ENCODE measurements around the gene PSIP1. TPM values are rescaled to one million over a fixed set of nuclear protein-coding genes. Genes with fewer than 3 reads are reported as not detected.
"Not testable (repeated sequence)": the region's sequence is repeated elsewhere in the genome, so short reads cannot be mapped to it uniquely, and the experiment has no call there.

Gene PSIP1
- total RNA-seq, 4 donors from 2014 or later, result 11.7 to 21.3 (median 12.5) TPM

GRCh38 chr9:15433661-15434060, 77.1 kb downstream of the PSIP1 start:
- no peak overlapping the region for H3K4me3 ChIP-seq
- ATAC-seq (no peak), DNase-seq (no peak)
- no peak overlapping the region for H3K27ac ChIP-seq
- no peaks in the 10 kb centered on the region for H3K9me3 ChIP-seq
- peaks cover 0 to 14% of the 10 kb centered on the region in 2 donors for H3K36me3 ChIP-seq
- H3K4me1 ChIP-seq, result no peaks in the 10 kb centered on the region
- TF ChIP-seq CTCF (IDR thresholded peaks at IDR 0.05 in 4 of 5, conservative IDR thresholded peaks at IDR 0.05 in 1 of 5), result no peak
- no peak for TF ChIP-seq POLR2A (IDR thresholded peaks at IDR 0.05)
- intact Hi-C loops (cut with DNase I; ENCODE audit: low total_unique reads), result no loop called here
- in situ Hi-C loops (cut with MboI; ENCODE audit: low sequenced_read_pairs in 4 of 4), result loop anchor here in 1 of 4 donors (10.0 kb wide), 1 partner anchor 139 kb away; no protein-coding TSS in a partner anchor
- H3K27me3 ChIP-seq, result no peaks in the 10 kb centered on the region

- intact Hi-C loops (cut with DNase I; ENCODE audit: low total_unique reads), result no loop called here
- in situ Hi-C loops (cut with MboI; ENCODE audit: low sequenced_read_pairs in 4 of 4), result loop anchor here in 1 of 4 donors (10.0 kb wide), 1 partner anchor 138 kb away; no protein-coding TSS in a partner anchor
- no peak for DNase-seq
- Histone ChIP-seq H3K4me3 (no peak overlapping the region), H3K4me1 (no peaks in the 10 kb centered on the region), H3K27me3 (no peaks in the 10 kb centered on the region), H3K9me3 (no peaks in the 10 kb centered on the region), H3K36me3 (peaks cover 0 to 14% of the 10 kb centered on the region in 2 donors), H3K27ac (no peak overlapping the region)
- TF ChIP-seq POLR2A (IDR thresholded peaks at IDR 0.05) (no peak), CTCF (IDR thresholded peaks at IDR 0.05 in 4 of 5, conservative IDR thresholded peaks at IDR 0.05 in 1 of 5) (no peak)
- no peak for ATAC-seq
Observed at GRCh38 chr9:15433191-15433590, 77.6 kb downstream of the PSIP1 start.

- peaks cover 0 to 21% of the 10 kb centered on the region in 2 donors for H3K36me3 ChIP-seq
- H3K9me3 ChIP-seq, result no peaks in the 10 kb centered on the region
- TF ChIP-seq POLR2A (IDR thresholded peaks at IDR 0.05) (no peak), CTCF (IDR thresholded peaks at IDR 0.05 in 4 of 5, conservative IDR thresholded peaks at IDR 0.05 in 1 of 5) (no peak)
- no peak overlapping the region for H3K27ac ChIP-seq
- no peak overlapping the region for H3K4me3 ChIP-seq
- ATAC-seq (no peak), DNase-seq (no peak)
- no peaks in the 10 kb centered on the region for H3K4me1 ChIP-seq
- in situ Hi-C loops (cut with MboI; ENCODE audit: low sequenced_read_pairs in 4 of 4), result loop anchor here in 1 of 4 donors (10.0 kb wide), 1 partner anchor 136 kb away; no protein-coding TSS in a partner anchor
- no peaks in the 10 kb centered on the region for H3K27me3 ChIP-seq
- intact Hi-C loops (cut with DNase I; ENCODE audit: low total_unique reads), result no loop called here
Observed at GRCh38 chr9:15430920-15431844, 79.6 kb downstream of the PSIP1 start.

GRCh38 chr9:15427702-15428101, 83.1 kb downstream of the PSIP1 start:
- H3K27ac ChIP-seq; H3K27me3 ChIP-seq; H3K9me3 ChIP-seq; in situ Hi-C loops (cut with MboI; ENCODE audit: low sequenced_read_pairs in 4 of 4); H3K4me3 ChIP-seq; DNase-seq; ATAC-seq: not testable (repeated sequence)
- H3K4me1 ChIP-seq, result peaks cover 6 to 16% of the 10 kb centered on the region in 2 donors
- peaks cover 0 to 13% of the 10 kb centered on the region in 2 donors for H3K36me3 ChIP-seq
- intact Hi-C loops (cut with DNase I; ENCODE audit: low total_unique reads), result loop anchor here (10.0 kb wide), 1 partner anchor 213 kb away; no protein-coding TSS in a partner anchor

GRCh38 chr9:15426019-15426418, 84.8 kb downstream of the PSIP1 start:
- Histone ChIP-seq H3K36me3 (peaks cover 0 to 13% of the 10 kb centered on the region in 2 donors), H3K4me3 (no peak overlapping the region), H3K27ac (no peak overlapping the region), H3K4me1 (peaks cover 6 to 16% of the 10 kb centered on the region in 2 donors), H3K9me3 (no peaks in the 10 kb centered on the region), H3K27me3 (no peaks in the 10 kb centered on the region)
- no peak for TF ChIP-seq CTCF (IDR thresholded peaks at IDR 0.05 in 4 of 5, conservative IDR thresholded peaks at IDR 0.05 in 1 of 5)
- TF ChIP-seq POLR2A (IDR thresholded peaks at IDR 0.05), result no peak
- no peak for ATAC-seq
- no peak for DNase-seq
- intact Hi-C loops (cut with DNase I; ENCODE audit: low total_unique reads), result loop anchor here (10.0 kb wide), 1 partner anchor 211 kb away; no protein-coding TSS in a partner anchor
- in situ Hi-C loops (cut with MboI; ENCODE audit: low sequenced_read_pairs in 4 of 4), result no loop called here

All from gastrocnemius medialis (tissue), 4 donors.